Body of pancreas (tissue), 4 donors: ENCODE results near the gene CAND1. TPM values are rescaled to one million over a fixed set of nuclear protein-coding genes. Genes with fewer than 3 reads are reported as not detected.

Source experiments
- ATAC-seq: fragments of 150-250 bp; one replicate; pipeline ENCODE4 v1.9.1; 2016
- DNase-seq, 4 donors: peaks; one replicate each; pipeline ENCODE4 v3.0.0-alpha.2; 2019
- H3K27ac ChIP-seq, 4 donors: fragments of 200-600 bp; sonication (generic); 1 replicate in 3 of 4; 2 replicates in 1 of 4; pipeline versions ENCODE4 v1.5.1 to v1.6.1; 2016 to 2019; ENCODE audit warnings: mild to moderate bottlenecking in 1 of 4, mixed read lengths in 1 of 4, moderate library complexity in 1 of 4
- H3K27me3 ChIP-seq, 2 donors: fragments of 200-600 bp; sonication (generic); one replicate each; pipeline ENCODE4 v1.6.0; 2016; ENCODE audit warnings: mild to moderate bottlenecking in 1 of 2
- H3K36me3 ChIP-seq, 2 donors: fragments of 200-600 bp; sonication (generic); replicated peaks in 1 of 2; 2 replicates each; pipeline ENCODE4 v1.5.1; 2016; ENCODE audit warnings: low read depth in 2 of 2; ENCODE audit not compliant: insufficient read depth in 1 of 2
- H3K4me1 ChIP-seq: fragments of 200-600 bp; sonication (generic); one replicate; pipeline ENCODE4 v1.6.0; 2016
- H3K4me3 ChIP-seq, 2 donors: fragments of 200-600 bp; sonication (generic); 1 replicate in 1 of 2; 2 replicates in 1 of 2; pipeline ENCODE4 v1.5.1; 2016 to 2019
- H3K9me3 ChIP-seq, 3 donors: fragments of 200-600 bp; sonication (generic); 1 replicate in 2 of 3; 2 replicates in 1 of 3; pipeline ENCODE4 v1.5.1; 2016
- POLR2A ChIP-seq, 3 donors: fragments of 450-650 bp; IDR thresholded peaks; one replicate each; pipeline ENCODE4 v1.6.1; 2016; ENCODE audit warnings: antibody characterized with exemption in 3 of 3, mild to moderate bottlenecking in 2 of 3
- WGBS, 2 donors: methylation state at CpG; one replicate each; pipeline ENCODE4 v1.1.5; 2017; 5-methylcytosine and 5-hydroxymethylcytosine counted together
- intact Hi-C: fragments of 100-400 bp; cut with DNase I; formaldehyde crosslinking; loops from one replicate; pipeline ENCODE4 v1.15.1; 2023
- total RNA-seq, 2 donors: library from RNA; depleted of rRNA; stranded (reverse); fragments of >200 nt; gene quantifications; one replicate each; pipeline ENCODE4 v1.1.0, GENCODE V29; 2016
- TF ChIP-seq, protein P1 (sequence below), 7 experiments: fragments of 450-650 bp in 4 of 7; fragments of 200-600 bp in 3 of 7; sonication (generic) in 3 of 7; IDR thresholded peaks; one replicate each; pipeline ENCODE4 v1.5.1; 2016 to 2019; ENCODE audit warnings: antibody characterized with exemption in 7 of 7

Gene CAND1
- total RNA-seq, 2 donors from 2014 or later = 42.8 to 48.8 TPM

DNA sequence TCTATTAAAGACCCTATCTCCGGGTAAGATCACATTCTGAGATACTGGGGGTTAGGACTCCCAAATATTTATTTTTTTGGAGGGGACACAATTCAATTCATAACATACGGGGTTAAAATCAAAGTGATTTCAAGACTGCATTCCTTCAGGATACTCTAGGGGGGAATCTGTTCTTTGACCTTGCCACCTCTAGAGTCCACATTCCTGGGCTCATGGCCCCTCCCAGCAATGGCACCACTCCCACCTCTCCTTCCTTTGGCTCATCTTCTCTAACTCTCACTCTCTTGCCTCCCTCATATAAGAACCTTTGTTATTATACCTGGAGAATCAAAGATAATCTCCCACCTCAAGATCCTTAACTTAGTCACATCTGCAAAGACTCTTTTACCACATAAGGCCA is 79.5 kb downstream of the CAND1 start:
- Histone ChIP-seq H3K4me3 (no peak overlapping the region), H3K4me1 (no peaks in the 10 kb centered on the region), H3K36me3 (no peaks in the 10 kb centered on the region), H3K27ac (no peak overlapping the region), H3K9me3 (no peaks in the 10 kb centered on the region), H3K27me3 (no peaks in the 10 kb centered on the region)
- intact Hi-C loops = no loop called here
- ATAC-seq (no peak), DNase-seq (no peak)
- WGBS, 2 donors = 64 to 76% methylated on average over 2 of the region's 2 CpGs
- TF ChIP-seq, protein P1, sequence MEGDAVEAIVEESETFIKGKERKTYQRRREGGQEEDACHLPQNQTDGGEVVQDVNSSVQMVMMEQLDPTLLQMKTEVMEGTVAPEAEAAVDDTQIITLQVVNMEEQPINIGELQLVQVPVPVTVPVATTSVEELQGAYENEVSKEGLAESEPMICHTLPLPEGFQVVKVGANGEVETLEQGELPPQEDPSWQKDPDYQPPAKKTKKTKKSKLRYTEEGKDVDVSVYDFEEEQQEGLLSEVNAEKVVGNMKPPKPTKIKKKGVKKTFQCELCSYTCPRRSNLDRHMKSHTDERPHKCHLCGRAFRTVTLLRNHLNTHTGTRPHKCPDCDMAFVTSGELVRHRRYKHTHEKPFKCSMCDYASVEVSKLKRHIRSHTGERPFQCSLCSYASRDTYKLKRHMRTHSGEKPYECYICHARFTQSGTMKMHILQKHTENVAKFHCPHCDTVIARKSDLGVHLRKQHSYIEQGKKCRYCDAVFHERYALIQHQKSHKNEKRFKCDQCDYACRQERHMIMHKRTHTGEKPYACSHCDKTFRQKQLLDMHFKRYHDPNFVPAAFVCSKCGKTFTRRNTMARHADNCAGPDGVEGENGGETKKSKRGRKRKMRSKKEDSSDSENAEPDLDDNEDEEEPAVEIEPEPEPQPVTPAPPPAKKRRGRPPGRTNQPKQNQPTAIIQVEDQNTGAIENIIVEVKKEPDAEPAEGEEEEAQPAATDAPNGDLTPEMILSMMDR (IDR thresholded peaks at IDR 0.05) = no peak
- TF ChIP-seq POLR2A (IDR thresholded peaks at IDR 0.05) = no peak

GRCh38 chr12:67352682-67353081 is 83.5 kb downstream of the CAND1 start:
- Histone ChIP-seq H3K27ac (no peak overlapping the region), H3K4me1 (peaks cover 15% of the 10 kb centered on the region), H3K36me3 (no peaks in the 10 kb centered on the region), H3K9me3 (no peaks in the 10 kb centered on the region), H3K4me3 (no peak overlapping the region), H3K27me3 (no peaks in the 10 kb centered on the region)
- TF ChIP-seq POLR2A (IDR thresholded peaks at IDR 0.05) = no peak
- TF ChIP-seq, protein P1 (IDR thresholded peaks at IDR 0.05) = no peak
- intact Hi-C loops = loop anchor here (5.0 kb wide), 1 partner anchor 595 kb away; no protein-coding TSS in a partner anchor
- ATAC-seq (no peak), DNase-seq (no peak)
- WGBS, 2 donors = 58 to 73% methylated on average over 2 of the region's 2 CpGs

- Histone ChIP-seq H3K4me3 (no peak overlapping the region), H3K4me1 (peaks cover 15% of the 10 kb centered on the region), H3K36me3 (no peaks in the 10 kb centered on the region), H3K9me3 (no peaks in the 10 kb centered on the region), H3K27ac (no peak overlapping the region), H3K27me3 (no peaks in the 10 kb centered on the region)
- 58 to 73% methylated on average over 5 of the region's 5 CpGs for WGBS, 2 donors
- TF ChIP-seq, protein P1 (IDR thresholded peaks at IDR 0.05) = no peak
- no peak for TF ChIP-seq POLR2A (IDR thresholded peaks at IDR 0.05)
- DNase-seq (no peak), ATAC-seq (no peak)
- intact Hi-C loops = loop anchor here (5.0 kb wide), 1 partner anchor 593 kb away; no protein-coding TSS in a partner anchor
These were observed 85.2 kb downstream of the CAND1 start for GRCh38 chr12:67354322-67354721.

DNA sequence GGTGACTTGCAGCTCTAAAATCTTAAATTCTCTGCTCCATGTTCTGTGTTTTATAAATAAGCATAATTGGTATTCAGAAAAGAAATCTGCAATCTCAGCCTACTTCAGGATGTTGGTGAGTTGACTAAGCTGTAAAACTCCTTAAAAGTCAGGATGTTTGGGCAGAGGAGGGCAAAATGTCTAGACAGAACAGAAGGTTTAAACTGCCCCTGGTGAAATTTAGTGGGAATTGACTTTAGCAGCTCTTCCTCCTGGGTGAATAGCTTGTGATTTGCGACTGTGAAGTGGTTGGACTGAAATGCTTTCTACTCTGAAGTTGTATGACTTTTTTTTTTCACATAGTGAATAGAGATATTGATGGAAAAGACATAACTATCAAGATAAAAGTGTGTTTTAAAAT is 85.8 kb downstream of the CAND1 start:
- DNase-seq (no peak), ATAC-seq (no peak)
- H3K36me3 ChIP-seq = no peaks in the 10 kb centered on the region
- TF ChIP-seq, protein P1 (IDR thresholded peaks at IDR 0.05) = no peak
- TF ChIP-seq POLR2A (IDR thresholded peaks at IDR 0.05) = no peak
- H3K27ac ChIP-seq = no peak overlapping the region
- intact Hi-C loops = loop anchor here (5.0 kb wide), 1 partner anchor 592 kb away; no protein-coding TSS in a partner anchor
- WGBS, 2 donors = 83 to 90% methylated on average over 1 of the region's 1 CpG
- peaks cover 15% of the 10 kb centered on the region for H3K4me1 ChIP-seq
- H3K4me3 ChIP-seq = no peak overlapping the region
- no peaks in the 10 kb centered on the region for H3K27me3 ChIP-seq
- no peaks in the 10 kb centered on the region for H3K9me3 ChIP-seq
